Smooth muscle cell of the brain vasculature (primary cell): Measurements from ENCODE around the gene LCE4A.

Experiments used
- DNase-seq: peaks from one replicate; pipeline ENCODE4 v3.0.0-alpha.2; 2012; ENCODE audit warnings: low read depth, low spot score

LCE4A gene

DNA sequence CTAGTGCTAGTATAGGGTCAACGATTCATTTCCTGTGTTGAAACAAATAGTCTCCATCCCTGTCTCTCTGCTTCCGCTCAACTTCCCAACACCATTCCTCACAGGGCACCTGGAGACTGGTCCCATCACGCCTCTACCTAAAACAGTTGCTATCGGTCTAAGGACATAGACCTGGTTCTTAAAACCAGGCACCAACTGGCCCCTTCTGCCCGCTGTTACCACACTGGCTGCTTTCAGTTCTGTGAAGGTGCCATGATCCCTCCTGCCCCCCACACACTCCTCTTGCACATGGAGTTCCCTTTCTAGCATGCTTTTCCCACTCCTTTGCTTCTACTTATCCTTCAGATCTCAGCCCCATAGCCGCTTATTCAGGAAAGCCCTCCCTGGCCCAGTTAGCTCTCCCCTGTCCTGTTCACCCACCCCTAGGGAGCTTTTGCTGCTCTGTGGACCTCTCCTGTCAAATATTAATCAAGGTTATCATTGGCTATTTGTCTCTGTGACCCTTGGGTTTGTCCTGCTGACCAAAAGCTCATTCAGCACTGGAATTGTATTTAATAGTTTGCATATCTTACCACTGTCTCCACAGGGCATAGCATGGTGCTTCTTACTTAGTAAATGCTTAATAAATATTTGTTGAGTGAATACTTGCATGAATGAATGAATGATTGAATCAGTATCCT lies 37.9 kb downstream of the LCE4A start:
- no peak for DNase-seq

GRCh38 chr1:152747831-152748230 lies 39.9 kb downstream of the LCE4A start:
- DNase-seq: no peak

DNA sequence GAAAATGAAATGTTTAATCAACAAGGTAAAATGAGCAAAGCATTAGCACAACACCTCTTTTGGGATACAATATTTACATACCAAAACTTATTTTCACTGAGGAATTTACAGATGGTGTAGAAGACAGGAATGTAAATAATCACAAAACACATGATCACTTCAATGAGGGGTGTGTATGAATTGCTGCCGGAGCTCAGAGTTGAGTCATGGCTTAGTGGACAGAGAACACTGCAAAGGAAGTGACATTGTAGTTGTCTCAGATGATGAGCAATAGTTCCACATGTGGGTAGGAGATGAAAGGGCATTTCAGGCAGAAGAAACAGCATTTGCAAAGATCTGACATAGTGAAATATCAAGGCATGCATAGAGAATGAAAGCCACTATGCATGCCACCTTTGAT lies 44.3 kb downstream of the LCE4A start:
- DNase-seq: no peak

- DNase-seq: no peak
These were observed 45.6 kb downstream of the LCE4A start for GRCh38 chr1:152753586-152753985.

GRCh38 chr1:152756872-152757271 lies 48.9 kb downstream of the LCE4A start:
- no peak for DNase-seq

- DNase-seq: no peak
These were observed 49.8 kb downstream of the LCE4A start, which contains the start of gene KPRP for GRCh38 chr1:152757747-152758146. TSS of gene KPRP (plus strand) at chr1:152758025. CDS start at chr1:152759589, 1,564 bp downstream.

DNA sequence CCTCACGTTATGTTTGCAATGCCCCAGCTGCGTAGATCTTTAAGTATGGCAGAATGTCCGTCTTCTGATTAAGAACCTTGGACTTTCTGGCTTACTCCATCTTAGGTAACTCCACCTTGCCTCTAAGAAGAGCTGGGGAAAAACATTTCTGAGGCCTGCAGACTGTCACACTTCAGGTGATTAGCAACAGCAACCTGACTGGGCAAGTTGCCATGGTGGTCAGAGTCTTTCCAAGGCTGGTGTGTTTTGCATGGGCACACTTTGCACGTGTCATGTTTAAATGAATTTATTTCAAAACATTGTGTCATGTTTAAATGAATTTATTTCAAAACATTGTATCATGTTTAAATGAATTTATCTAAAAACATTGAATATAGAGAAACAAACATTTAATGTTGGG lies 50.7 kb downstream of the LCE4A start:
- DNase-seq: no peak
